Testis (tissue), 2 donors: ENCODE measurements around the gene MACROD2.

Source experiments
- CTCF ChIP-seq, 3 experiments: fragments of 450-650 bp in 2 of 3; fragments of 200-600 bp in 1 of 3; sonication (generic) in 1 of 3; IDR thresholded peaks; one replicate each; pipeline ENCODE4 v1.5.1; 2016 to 2019; ENCODE audit warnings: antibody characterized with exemption in 3 of 3, mild to moderate bottlenecking in 2 of 3, moderate library complexity in 1 of 3
- POLR2A ChIP-seq: fragments of 450-650 bp; IDR thresholded peaks from one replicate; pipeline ENCODE4 v1.6.1; 2017; ENCODE audit warnings: antibody characterized with exemption, mild to moderate bottlenecking, moderate library complexity

GRCh38 chr20:15571056-15571455, 1575.7 kb downstream of the MACROD2 start:
- TF ChIP-seq CTCF (IDR thresholded peaks at IDR 0.05) (no peak), POLR2A (no peak)
